Measurements from ENCODE around the gene MARVELD2.
"Not testable (repeated sequence)": the region's sequence is repeated elsewhere in the genome, so short reads cannot be mapped to it uniquely, and the experiment has no call there.

MARVELD2 gene, protein sequence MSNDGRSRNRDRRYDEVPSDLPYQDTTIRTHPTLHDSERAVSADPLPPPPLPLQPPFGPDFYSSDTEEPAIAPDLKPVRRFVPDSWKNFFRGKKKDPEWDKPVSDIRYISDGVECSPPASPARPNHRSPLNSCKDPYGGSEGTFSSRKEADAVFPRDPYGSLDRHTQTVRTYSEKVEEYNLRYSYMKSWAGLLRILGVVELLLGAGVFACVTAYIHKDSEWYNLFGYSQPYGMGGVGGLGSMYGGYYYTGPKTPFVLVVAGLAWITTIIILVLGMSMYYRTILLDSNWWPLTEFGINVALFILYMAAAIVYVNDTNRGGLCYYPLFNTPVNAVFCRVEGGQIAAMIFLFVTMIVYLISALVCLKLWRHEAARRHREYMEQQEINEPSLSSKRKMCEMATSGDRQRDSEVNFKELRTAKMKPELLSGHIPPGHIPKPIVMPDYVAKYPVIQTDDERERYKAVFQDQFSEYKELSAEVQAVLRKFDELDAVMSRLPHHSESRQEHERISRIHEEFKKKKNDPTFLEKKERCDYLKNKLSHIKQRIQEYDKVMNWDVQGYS

DNA sequence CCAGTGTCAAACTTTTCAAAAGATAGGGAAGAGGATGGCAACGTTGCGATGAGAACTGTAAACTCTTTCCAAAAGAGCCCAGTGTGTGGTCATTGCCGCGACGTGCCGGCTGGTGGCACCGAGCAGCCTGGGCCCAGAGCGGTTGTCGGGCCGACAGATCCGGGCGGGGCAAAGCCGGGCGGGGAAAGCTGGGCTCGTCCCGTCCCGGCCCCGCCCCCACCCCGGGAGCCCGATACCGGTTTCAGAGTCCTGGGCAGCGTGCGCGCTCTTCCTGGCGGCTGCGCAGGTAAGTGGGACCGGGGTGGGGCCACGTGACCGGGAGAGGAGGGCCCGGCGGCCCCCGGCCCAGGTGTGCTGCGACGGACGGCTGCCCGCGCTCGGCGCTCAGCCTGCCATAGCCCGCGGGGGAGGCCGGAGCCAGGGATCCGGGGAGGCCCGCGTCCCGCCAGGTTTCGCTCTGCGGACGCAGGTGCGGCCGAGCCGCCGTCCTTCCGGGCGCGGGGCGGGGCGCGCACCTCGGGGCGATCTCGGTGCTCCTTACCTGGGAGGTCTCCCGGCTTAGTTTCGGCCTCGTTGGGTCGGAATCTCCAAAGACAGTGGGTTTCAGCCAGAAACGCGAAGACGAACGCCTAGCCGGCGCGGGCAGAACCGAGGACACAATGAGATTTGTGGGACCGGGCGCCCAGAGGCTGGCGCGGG lies at the start of gene MARVELD2:
Gene MARVELD2 (plus strand): TSS at position 232 of the 699 bp plus-strand sequence. CDS start 4,270 bp downstream, outside the sequence.
- H3K4me1 ChIP-seq (ENCODE audit: control insufficient read depth, insufficient read depth, low read length): no peaks in the 10 kb centered on the region
- H3K36me3 ChIP-seq (ENCODE audit: control insufficient read depth, insufficient read depth, low read length): peaks cover 5% of the 10 kb centered on the region; the same call in 1 of the 2 replicates
- H3K4me3 ChIP-seq (ENCODE audit: low read length): peak within 1 kb of the TSS; percentile 88
- H3K9me3 ChIP-seq (ENCODE audit: control insufficient read depth, insufficient read depth, low read length): no peaks in the 10 kb centered on the region
- WGBS (ENCODE audit: insufficient coverage, insufficient read length): no CpG with 5 or more reads among the region's 78 CpGs
- no peak within 1 kb of the TSS for H3K27ac ChIP-seq (ENCODE audit: low read length)
- H3K27me3 ChIP-seq (ENCODE audit: control insufficient read depth, insufficient read depth, low read length): no peaks in the 10 kb centered on the region
- DNase-seq (ENCODE audit: low read depth, low spot score): peak; percentile 68

DNA sequence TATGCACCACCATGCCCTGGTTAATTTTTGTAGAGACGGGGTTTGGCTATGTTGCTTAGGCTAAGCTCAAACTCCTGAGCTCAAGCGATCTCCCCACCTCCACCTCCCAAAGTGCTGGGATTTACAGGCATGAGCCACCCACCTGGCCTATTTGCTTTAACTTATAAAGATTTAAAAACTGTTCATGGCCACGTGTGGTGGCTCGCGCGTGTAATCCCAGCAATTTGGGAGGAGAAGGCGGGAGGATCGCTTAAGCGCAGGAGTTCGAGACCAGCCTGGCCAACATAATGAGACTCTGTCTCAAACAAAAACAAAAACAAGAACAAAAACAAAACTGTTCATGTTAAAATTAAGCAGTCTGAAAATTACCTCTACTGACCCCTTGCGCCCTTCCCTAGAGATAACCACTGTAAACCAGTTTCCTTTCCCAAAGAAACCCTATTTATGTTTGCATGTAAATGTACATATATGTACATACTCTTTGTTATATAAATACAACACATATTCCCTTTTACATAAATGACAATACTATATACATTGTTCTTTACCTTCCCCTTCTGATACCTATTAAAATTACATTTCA lies 47.1 kb upstream of the MARVELD2 start:
- no peaks in the 10 kb centered on the region for H3K27me3 ChIP-seq (ENCODE audit: control insufficient read depth, insufficient read depth, low read length)
- no peak overlapping the region for H3K4me3 ChIP-seq (ENCODE audit: low read length)
- no peaks in the 10 kb centered on the region for H3K9me3 ChIP-seq (ENCODE audit: control insufficient read depth, insufficient read depth, low read length)
- WGBS (ENCODE audit: insufficient coverage, insufficient read length): no CpG with 5 or more reads among the region's 11 CpGs
- peaks cover 3% of the 10 kb centered on the region; the same call in 1 of the 2 replicates for H3K36me3 ChIP-seq (ENCODE audit: control insufficient read depth, insufficient read depth, low read length)
- H3K27ac ChIP-seq (ENCODE audit: low read length): no peak overlapping the region
- DNase-seq (ENCODE audit: low read depth, low spot score): no peak
- H3K4me1 ChIP-seq (ENCODE audit: control insufficient read depth, insufficient read depth, low read length): no peaks in the 10 kb centered on the region

DNA sequence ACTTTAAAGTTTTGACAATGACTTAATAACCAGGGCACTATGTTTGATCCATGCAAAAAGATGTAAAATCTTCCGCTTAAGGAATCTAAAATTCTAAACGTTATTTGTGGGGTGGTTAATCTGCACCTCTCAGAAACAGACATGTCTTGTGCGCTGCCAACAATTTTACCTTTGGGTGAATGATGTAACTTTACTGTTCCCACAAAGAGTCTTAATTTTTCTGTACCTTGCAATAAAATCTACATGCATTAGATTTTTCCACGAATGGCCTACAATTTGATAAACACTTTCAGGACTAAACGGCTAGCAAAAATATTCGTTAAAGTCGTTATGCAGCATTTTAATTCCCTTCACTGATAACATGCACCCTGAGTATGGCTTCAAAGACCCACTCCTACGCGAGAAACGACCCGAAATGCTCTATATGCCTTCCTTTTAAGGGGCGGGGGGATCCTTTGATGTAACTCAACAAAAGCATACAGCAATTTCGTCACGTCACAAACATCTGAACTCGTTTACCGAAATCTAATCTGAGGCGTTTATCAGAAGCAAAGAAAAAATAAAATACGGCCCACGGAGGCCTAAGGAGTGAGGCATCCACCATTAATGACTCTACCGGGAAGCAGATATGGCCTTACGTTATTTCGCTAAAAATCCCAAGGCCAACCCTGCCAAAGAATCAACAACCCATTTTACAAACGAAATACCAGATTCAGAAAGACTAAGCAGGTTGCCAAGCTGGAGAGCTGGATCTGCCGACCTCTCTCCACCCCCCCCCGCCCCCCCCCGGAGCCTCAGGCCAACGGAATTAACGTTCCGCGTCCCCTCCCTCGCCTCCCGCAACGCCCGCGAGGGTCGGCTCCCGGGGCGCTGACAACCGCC lies 46.2 kb upstream of the MARVELD2 start:
- WGBS (ENCODE audit: insufficient coverage, insufficient read length): no CpG with 5 or more reads among the region's 39 CpGs
- Histone ChIP-seq H3K4me3 (ENCODE audit: low read length) (peak overlapping the region; percentile 85), H3K36me3 (ENCODE audit: control insufficient read depth, insufficient read depth, low read length) (peaks cover 3% of the 10 kb centered on the region; the same call in 1 of the 2 replicates), H3K27ac (ENCODE audit: low read length) (no peak overlapping the region), H3K9me3 (ENCODE audit: control insufficient read depth, insufficient read depth, low read length) (no peaks in the 10 kb centered on the region), H3K27me3 (ENCODE audit: control insufficient read depth, insufficient read depth, low read length) (no peaks in the 10 kb centered on the region), H3K4me1 (ENCODE audit: control insufficient read depth, insufficient read depth, low read length) (no peaks in the 10 kb centered on the region)
- DNase-seq (ENCODE audit: low read depth, low spot score): no peak

DNA sequence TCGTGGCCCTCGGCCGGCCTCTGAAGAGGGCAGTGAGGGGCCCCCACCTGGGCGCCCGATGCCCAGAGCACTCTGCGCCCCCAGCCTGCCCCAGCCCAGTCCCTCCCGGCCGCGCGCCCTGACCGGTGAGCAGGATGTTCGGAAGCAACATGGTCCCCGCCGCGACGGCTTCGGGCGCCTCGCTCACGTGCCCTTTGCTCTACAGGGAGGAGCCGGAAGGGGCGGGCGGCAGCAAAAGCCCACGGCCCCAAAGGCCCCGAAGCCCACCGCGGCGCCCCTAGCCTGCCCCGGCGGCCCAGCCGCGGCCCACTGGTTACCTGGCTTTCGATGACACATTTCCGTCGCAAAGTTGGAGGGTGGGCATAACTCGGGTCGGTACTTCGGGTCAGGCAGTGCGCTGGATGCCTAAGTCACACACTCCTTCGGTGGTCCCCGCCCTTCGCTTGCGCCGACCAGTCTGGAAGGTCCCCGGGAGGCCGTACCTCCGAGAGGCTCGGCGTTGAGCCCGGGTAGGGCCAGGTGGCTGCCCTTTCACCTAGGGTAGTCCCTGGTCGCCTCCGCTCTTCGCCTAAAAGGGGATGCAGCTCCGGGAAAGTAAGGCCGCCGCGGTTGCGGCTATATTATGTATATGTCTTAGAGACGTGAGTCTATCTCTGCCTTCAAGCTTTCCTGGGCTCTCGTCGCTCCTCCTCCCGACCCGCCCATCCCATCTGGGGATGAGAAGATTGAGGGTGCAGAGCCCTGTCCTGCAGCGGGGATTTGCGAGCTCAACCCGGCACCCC lies 45.4 kb upstream of the MARVELD2 start, which contains the start of the genes AK6, RAD17 and TAF9:
Gene AK6 (minus strand): TSS at position 181 of the 782 bp plus-strand sequence. CDS start 30 bp downstream, at position 151.
Gene RAD17 (plus strand): TSS at position 479 of the 782 bp plus-strand sequence. CDS start 2,391 bp downstream, outside the sequence.
Gene TAF9 (minus strand): TSS at position 181 of the 782 bp plus-strand sequence. CDS start 3,783 bp downstream, outside the sequence.
- no CpG with 5 or more reads among the region's 66 CpGs for WGBS (ENCODE audit: insufficient coverage, insufficient read length)
- peak; percentile 80 for DNase-seq (ENCODE audit: low read depth, low spot score)
- Histone ChIP-seq H3K36me3 (ENCODE audit: control insufficient read depth, insufficient read depth, low read length) (peaks cover 3% of the 10 kb centered on the region; the same call in 1 of the 2 replicates), H3K27ac (ENCODE audit: low read length) (no peak within 1 kb of the TSS), H3K27me3 (ENCODE audit: control insufficient read depth, insufficient read depth, low read length) (no peaks in the 10 kb centered on the region), H3K4me1 (ENCODE audit: control insufficient read depth, insufficient read depth, low read length) (no peaks in the 10 kb centered on the region), H3K4me3 (ENCODE audit: low read length) (peak within 1 kb of the TSS; percentile 85), H3K9me3 (ENCODE audit: control insufficient read depth, insufficient read depth, low read length) (no peaks in the 10 kb centered on the region)

DNA sequence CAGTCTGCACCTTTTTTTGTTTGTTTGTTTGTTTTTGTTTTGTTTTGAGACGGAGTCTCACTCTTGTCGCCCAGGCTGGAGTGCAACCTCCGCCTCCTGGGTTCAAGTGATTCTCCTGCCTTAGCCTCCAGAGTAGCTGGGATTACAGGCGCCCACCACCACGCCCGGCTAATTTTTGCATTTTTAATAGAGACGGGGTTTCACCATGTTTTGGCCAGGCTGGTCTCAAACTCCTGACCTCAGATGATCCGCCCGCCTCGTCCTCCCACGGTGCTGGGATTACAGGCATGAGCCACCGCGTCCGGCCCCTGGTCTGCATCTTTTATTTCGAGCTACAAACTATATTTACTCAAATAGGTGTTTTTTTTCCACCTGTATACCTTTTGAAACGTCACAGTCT lies 44.6 kb upstream of the MARVELD2 start:
- peak overlapping the region; percentile 85; the same call in 1 of the 2 replicates for H3K4me3 ChIP-seq (ENCODE audit: low read length)
- H3K9me3 ChIP-seq (ENCODE audit: control insufficient read depth, insufficient read depth, low read length); H3K27ac ChIP-seq (ENCODE audit: low read length); H3K36me3 ChIP-seq (ENCODE audit: control insufficient read depth, insufficient read depth, low read length); DNase-seq (ENCODE audit: low read depth, low spot score); H3K4me1 ChIP-seq (ENCODE audit: control insufficient read depth, insufficient read depth, low read length); H3K27me3 ChIP-seq (ENCODE audit: control insufficient read depth, insufficient read depth, low read length): not testable (repeated sequence)
- no CpG with 5 or more reads among the region's 16 CpGs for WGBS (ENCODE audit: insufficient coverage, insufficient read length)

DNA sequence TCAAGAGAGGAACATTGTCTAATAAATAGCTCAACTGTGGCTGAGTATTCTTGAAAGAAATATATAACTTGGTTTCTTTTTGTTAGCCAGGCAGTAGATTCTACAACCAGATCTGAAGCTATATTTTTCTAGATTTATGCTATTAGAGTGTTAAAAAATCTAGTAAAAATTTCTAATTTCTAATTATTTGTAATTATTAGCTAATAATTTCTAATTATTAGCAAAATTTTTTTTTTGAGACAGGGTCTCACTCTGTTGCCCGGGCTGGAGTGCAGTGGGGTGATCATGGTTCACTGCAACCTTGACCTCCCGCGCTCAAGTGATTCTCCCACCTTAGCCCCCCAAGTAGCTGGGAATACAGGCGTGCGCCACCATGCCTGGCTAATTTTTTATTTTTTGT lies 42.5 kb upstream of the MARVELD2 start:
- no peaks in the 10 kb centered on the region for H3K27me3 ChIP-seq (ENCODE audit: control insufficient read depth, insufficient read depth, low read length)
- H3K4me1 ChIP-seq (ENCODE audit: control insufficient read depth, insufficient read depth, low read length): no peaks in the 10 kb centered on the region
- H3K27ac ChIP-seq (ENCODE audit: low read length): no peak overlapping the region
- peaks cover 3% of the 10 kb centered on the region; the same call in 1 of the 2 replicates for H3K36me3 ChIP-seq (ENCODE audit: control insufficient read depth, insufficient read depth, low read length)
- no CpG with 5 or more reads among the region's 5 CpGs for WGBS (ENCODE audit: insufficient coverage, insufficient read length)
- H3K4me3 ChIP-seq (ENCODE audit: low read length): no peak overlapping the region
- no peaks in the 10 kb centered on the region for H3K9me3 ChIP-seq (ENCODE audit: control insufficient read depth, insufficient read depth, low read length)
- DNase-seq (ENCODE audit: low read depth, low spot score): no peak

DNA sequence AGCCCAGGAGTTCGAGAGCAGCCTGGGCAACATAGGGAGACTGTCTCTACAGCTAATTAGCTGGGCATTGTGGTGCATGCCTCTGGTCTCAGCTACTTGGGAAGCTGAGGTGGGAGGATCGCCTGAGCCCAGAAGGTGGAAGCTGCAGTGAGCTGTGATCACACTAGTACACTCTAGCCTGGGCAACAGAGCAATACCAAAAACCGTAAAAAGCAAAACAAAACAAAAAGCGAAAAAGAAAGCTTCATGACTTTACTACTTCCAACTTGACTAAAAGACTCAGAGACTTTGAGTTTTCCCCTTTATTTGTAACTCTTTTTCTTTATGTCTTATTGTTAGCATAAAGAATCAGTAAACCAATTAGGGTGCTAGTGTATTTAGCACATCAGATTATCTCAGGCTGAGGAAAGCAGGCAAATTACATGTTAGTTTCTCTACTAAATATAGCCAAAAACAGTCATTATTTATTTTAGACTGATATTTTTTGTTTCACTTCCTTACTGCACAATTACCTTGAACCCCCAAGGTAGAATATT lies 39.9 kb upstream of the MARVELD2 start:
- Histone ChIP-seq H3K27ac (ENCODE audit: low read length) (no peak overlapping the region), H3K4me1 (ENCODE audit: control insufficient read depth, insufficient read depth, low read length) (no peaks in the 10 kb centered on the region), H3K9me3 (ENCODE audit: control insufficient read depth, insufficient read depth, low read length) (no peaks in the 10 kb centered on the region), H3K4me3 (ENCODE audit: low read length) (no peak overlapping the region), H3K36me3 (ENCODE audit: control insufficient read depth, insufficient read depth, low read length) (peaks cover 3% of the 10 kb centered on the region; the same call in 1 of the 2 replicates), H3K27me3 (ENCODE audit: control insufficient read depth, insufficient read depth, low read length) (no peaks in the 10 kb centered on the region)
- DNase-seq (ENCODE audit: low read depth, low spot score): no peak
- WGBS (ENCODE audit: insufficient coverage, insufficient read length): no CpG with 5 or more reads among the region's 4 CpGs

DNA sequence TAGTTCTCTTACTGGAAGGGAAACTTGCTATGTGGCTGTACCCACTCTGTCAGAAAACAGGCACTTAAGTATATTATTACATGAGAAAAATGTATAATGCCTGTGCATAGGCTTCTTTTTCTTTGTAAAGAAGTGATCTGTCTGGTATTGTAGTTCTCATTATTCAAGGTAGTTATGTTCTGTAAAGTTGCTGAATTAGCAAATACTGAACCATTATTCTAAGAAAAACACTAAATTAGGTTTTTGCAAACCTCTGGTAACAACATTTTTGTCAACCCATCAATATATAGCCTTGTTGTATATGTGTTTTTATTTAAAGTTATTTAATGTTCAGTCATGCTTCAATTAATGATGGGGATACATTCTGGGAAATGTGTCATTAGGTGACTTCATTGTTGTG lies 36.5 kb upstream of the MARVELD2 start:
- Histone ChIP-seq H3K9me3 (ENCODE audit: control insufficient read depth, insufficient read depth, low read length) (no peaks in the 10 kb centered on the region), H3K4me3 (ENCODE audit: low read length) (no peak overlapping the region), H3K27me3 (ENCODE audit: control insufficient read depth, insufficient read depth, low read length) (no peaks in the 10 kb centered on the region), H3K36me3 (ENCODE audit: control insufficient read depth, insufficient read depth, low read length) (peaks cover 3% of the 10 kb centered on the region; the same call in 1 of the 2 replicates), H3K27ac (ENCODE audit: low read length) (no peak overlapping the region), H3K4me1 (ENCODE audit: control insufficient read depth, insufficient read depth, low read length) (no peaks in the 10 kb centered on the region)
- no peak for DNase-seq (ENCODE audit: low read depth, low spot score)
